HG03571 (cell line): ENCODE data around the gene RIC1.
A peak's percentile ranks its signal among the peaks of the same experiment; 100 is the strongest.
"Not testable (repeated sequence)": the region's sequence is repeated elsewhere in the genome, so short reads cannot be mapped to it uniquely, and the experiment has no call there.

Source experiments
- ATAC-seq: cut with Tn5 transposase; IDR thresholded peaks from one replicate; pipeline ENCODE4 v1.9.1; 2021; ENCODE audit not compliant: unreplicated experiment

Gene RIC1, protein sequence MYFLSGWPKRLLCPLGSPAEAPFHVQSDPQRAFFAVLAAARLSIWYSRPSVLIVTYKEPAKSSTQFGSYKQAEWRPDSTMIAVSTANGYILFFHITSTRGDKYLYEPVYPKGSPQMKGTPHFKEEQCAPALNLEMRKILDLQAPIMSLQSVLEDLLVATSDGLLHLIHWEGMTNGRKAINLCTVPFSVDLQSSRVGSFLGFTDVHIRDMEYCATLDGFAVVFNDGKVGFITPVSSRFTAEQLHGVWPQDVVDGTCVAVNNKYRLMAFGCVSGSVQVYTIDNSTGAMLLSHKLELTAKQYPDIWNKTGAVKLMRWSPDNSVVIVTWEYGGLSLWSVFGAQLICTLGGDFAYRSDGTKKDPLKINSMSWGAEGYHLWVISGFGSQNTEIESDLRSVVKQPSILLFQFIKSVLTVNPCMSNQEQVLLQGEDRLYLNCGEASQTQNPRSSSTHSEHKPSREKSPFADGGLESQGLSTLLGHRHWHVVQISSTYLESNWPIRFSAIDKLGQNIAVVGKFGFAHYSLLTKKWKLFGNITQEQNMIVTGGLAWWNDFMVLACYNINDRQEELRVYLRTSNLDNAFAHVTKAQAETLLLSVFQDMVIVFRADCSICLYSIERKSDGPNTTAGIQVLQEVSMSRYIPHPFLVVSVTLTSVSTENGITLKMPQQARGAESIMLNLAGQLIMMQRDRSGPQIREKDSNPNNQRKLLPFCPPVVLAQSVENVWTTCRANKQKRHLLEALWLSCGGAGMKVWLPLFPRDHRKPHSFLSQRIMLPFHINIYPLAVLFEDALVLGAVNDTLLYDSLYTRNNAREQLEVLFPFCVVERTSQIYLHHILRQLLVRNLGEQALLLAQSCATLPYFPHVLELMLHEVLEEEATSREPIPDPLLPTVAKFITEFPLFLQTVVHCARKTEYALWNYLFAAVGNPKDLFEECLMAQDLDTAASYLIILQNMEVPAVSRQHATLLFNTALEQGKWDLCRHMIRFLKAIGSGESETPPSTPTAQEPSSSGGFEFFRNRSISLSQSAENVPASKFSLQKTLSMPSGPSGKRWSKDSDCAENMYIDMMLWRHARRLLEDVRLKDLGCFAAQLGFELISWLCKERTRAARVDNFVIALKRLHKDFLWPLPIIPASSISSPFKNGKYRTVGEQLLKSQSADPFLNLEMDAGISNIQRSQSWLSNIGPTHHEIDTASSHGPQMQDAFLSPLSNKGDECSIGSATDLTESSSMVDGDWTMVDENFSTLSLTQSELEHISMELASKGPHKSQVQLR (N-terminal part only)

GRCh38 chr9:5628530-5629311, at the start of gene RIC1:
Gene RIC1 (plus strand): TSS chr9:5629107. CDS start chr9:5629310, 203 bp downstream.
- ATAC-seq, result peak; percentile 61

DNA sequence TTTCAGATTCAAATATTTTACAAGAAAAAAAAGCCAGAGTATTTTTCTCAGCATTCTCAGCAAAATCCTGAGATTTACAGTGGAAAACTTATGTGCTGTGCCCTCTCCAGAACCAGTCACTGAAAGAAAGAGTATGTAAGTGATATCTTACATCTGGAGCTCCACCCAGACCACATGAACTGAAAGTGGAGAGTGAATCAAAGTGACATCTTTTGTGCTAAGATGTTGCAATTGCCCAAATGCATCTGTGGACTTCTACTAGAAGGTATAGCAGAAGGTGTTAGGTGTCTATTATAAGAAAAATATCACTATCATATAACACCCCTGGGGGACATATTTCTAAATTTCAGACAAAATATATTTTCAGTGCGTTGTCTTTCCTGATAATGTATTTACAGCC, 49.0 kb upstream of the RIC1 start:
- no peak for ATAC-seq

- ATAC-seq, result no peak
Measured at GRCh38 chr9:5580650-5581049, 48.3 kb upstream of the RIC1 start.

DNA sequence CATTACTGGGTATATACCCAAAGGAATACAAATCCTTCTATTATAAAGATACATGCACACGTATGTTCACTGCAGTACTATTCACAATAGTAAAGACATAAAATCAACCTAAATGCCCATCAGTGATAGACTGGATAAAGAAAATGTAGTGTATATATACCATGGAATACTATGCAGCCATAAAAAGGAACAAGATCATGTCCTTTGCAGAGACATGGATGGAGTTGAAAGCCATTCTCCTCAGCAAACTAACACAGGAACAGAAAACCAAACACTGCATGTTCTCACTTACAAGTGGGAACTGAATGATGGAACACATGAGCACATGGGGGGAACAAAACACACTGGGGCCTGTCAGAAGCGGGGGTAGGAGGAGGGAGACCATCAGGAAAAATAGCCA, 47.2 kb upstream of the RIC1 start:
- ATAC-seq, result not testable (repeated sequence)

DNA sequence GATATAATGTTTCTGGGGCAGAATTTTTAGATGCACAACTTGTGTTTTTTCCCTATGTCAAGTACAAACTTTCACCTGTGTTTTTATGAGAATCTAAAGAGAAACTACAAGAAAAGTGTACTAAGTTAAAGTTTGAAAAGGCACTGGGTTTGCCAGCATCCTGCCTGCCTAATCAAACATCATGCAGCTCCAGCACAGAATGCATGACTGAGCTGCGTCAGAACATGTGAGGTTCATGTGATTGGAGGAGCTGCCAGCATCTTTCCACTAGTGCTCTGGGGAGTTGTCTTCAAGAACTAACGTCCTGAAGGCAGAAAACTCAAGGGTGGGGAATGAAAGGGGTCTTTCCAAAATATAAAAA, 46.1 kb upstream of the RIC1 start:
- peak; percentile 52 for ATAC-seq

- ATAC-seq, result peak; percentile 23
Measured at GRCh38 chr9:5586391-5586802, 42.5 kb upstream of the RIC1 start.

DNA sequence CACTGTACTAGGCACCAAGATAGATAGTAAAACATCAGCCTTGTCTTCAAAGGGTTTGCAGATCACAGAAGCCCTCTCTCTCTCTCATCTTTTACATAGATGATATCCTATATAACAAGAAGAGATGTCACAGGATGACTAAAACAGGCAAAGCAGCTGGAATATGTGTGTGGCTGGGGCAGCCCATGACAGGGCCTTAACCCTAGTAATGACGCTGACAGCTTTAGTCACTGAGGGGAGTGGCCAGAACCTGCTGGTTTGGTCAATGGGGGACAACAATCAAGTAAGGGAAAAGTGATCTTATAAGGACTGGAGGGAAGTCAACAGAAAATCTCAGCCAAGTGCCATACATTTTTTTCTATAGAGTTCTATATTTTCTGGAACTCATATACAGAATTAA, 41.9 kb upstream of the RIC1 start:
- ATAC-seq, result no peak

- ATAC-seq, result no peak
Measured at GRCh38 chr9:5592231-5592630, 36.7 kb upstream of the RIC1 start.

GRCh38 chr9:5592904-5593303, 36.0 kb upstream of the RIC1 start:
- no peak for ATAC-seq

- peak; percentile 69 for ATAC-seq
Measured at GRCh38 chr9:5593904-5594303, 35.0 kb upstream of the RIC1 start.

GRCh38 chr9:5596173-5596572, 32.7 kb upstream of the RIC1 start:
- ATAC-seq, result no peak

DNA sequence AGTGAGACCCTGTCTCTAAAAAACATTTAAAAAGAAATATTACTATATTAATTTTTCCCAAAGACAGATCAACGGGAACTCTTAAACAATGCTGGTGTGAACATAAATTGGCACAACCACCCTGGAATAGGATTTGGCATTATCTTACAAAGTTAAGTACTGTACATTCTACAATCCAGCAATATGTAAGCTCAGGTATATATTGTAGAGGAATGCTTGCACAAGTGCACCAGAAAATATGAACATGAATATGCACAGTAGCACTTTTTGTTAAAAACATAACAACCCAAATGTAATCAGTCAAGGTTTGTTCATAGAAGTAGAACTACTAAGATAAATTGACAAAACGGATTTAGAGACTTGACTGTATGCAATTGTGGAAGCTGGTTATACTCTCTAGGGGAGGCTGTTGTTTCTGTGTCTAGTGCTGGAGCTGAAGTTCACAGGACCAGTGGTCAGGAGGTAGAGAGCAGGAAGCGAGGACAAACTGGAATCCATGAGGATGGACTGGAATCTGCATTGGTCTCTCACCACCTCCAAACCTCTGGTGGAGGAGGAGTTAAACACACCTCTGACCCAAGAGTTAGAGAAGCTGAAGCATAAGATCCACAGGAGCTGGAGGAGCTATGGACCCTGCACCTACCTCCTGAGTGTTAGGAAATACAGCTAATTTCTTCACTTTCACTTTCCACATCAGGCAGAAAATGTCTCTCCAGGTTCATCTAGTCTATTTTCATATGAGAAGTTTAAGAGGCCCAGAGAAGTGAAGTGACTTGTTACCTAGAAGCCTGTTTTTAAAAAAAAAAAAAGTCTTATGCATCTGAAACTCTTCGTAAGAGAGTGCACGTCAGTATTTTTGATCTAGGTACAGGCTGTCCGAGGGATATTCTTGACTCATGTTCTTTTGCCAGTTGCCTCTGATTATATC, 20.3 kb upstream of the RIC1 start:
- peak; percentile 47 for ATAC-seq

DNA sequence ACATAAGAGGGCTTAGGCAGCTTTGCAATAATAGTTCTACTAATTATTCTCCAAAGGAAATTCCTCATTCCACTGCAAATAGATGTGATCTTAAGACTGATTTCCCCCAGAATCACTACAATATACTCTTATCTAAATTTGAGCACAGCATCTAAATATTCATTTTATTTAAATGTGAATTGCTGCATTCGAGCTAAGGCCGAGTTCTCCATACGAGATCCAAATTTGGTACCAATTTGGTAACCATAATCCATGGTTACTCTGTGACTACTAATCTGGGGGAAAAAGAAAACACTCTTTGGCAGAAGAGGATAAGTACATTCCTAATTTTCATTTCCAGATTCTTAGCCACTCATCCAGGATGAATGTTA, 19.7 kb upstream of the RIC1 start:
- ATAC-seq, result no peak

DNA sequence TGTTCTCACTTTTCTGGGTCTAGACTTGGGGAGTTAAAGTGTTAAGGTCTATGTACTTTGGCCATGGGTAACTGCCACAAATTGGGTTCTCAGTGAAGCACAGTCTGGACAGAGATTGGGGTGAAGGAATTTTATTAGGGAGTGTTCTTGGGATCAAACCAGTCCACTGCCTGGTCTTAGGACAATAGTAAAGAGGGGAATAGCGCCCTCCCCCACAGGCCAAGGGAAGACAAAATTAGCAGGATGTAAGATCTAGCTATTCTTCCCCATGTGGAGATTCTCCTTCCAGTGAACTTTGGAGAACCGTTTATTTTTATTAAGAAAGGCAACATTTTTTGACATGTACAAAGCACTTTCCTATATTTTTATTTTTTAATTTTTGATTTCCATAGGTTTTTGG, 18.4 kb upstream of the RIC1 start:
- no peak for ATAC-seq

- no peak for ATAC-seq
Measured at GRCh38 chr9:5611321-5612184, 17.4 kb upstream of the RIC1 start.

DNA sequence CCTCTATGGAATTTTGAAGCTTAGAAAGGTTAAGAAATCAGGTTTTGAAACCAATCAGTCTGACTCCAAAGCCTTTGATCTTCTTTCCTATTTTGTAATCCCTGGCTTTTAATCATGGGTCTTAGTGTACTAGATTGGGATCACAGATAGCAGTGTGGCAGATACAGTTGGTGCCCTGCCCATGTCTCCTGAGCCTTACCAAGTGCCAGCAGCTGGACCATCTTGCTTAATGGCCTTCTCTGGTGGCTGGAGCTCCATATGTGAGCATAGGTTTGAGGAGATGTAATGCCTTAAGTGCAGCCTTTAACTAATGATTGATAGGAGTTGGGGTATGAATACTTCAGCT, 16.7 kb upstream of the RIC1 start:
- no peak for ATAC-seq

DNA sequence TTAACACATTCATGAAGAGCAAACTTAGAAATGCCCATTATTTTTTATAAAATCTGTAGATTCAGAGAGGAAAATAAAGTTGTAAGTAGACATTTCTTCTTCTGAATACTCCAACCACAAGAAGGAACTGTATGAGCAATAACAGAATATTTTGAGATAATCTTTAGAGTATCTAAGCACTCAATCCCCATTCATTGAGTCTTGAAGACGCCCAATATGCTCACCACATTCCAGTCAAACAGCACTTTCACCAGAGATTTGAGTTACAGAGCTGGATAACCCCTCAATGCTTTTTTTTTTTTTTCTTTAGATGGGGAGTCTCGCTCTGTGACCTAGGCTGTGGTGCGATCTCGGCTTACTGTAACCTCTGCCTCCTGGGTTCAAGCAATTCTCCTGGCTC, 14.7 kb upstream of the RIC1 start:
- no peak for ATAC-seq

DNA sequence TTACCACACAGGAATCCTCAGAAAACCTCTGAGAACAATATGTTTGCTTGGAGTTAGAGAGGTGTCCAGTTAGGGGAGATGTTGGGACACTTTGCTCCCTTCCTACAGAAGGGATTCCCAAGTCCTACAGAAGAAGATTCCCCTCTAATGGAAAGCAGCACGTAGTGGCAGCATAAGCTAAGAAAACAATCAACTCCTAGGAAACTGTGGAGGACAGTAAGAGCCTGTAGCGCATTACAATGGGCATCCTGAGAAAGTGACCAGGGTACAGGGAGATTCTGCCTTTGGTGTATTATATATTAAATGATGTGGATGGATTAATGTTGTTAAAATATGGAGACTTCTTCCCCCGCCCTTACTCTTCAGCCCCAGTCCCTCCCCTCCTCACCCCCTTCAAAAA, 13.9 kb upstream of the RIC1 start:
- no peak for ATAC-seq

- ATAC-seq, result peak; percentile 95
Measured at GRCh38 chr9:5617749-5618148, 11.2 kb upstream of the RIC1 start.
